NCI-H128 (cell line): ENCODE measurements around the gene B3GAT2.

Source experiments
- DNase-seq: peaks from one replicate; lab custom pipeline; 2025; ENCODE audit not compliant: unreplicated experiment; lab: John Stamatoyannopoulos, UW

Gene B3GAT2

DNA sequence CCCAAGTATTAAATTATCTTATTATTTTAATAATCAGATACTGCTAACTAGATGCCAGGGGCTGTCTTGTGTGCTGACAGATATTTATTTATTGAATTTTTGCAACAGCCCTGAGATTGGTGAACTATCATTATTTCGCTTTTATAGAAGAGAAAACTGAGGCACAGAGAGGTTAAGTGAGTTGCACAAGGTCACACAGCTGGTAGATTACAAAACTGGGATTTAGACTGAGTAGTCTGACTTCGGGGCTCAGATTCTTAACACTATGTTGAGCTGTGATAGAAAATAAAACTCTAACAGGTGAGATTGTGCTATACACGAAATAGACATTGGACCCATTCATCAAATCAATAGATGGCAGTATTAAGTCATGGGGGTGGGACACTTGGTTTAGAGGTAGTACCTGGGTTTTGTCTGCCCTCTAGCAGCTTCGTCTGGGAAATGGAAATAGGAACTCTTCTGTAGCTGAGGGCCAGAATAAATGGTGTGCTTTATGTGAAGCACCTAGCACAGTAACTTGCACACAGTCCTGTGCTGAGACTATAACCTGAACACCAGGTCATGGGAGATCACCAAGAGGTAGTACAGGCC is 113.4 kb downstream of the B3GAT2 start:
- no peak for DNase-seq

DNA sequence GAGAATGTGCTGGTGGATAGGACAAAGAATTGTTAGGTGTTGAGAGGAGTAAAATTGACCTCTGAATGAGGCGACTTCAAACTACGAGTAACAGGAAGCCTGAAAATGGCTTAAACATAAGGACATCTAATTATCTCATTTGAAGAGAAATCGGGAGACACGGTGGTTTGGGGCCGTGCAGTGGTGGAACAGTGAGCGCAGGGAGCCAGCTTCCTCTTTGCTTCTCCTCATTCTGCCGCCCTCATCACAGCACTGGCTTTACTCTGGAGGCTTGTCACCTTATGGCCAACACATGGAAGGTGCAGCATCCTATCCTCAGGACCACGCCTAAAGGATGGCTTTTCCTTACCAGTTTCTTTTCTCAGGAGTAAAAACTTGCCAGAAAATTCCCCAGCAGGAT is 114.3 kb downstream of the B3GAT2 start:
- DNase-seq = no peak

DNA sequence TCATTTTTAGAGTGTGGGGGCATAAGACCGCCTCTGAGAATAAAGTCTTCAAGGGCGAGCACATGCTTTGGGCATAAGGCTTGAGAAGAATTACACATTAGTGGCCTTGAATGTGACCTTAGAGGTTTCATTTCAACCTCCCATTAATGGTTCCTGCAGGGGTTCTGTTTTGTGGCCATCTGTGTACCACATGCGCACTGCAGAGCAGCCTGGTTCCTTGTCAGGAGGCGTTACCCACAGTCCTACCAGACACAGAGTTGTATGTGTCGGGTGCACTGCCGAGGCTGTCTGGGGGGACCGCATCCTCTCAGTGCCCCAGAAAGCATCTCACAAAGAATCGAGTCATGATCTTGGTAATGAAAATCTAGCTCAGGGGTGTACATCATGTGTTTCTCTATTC is 115.7 kb downstream of the B3GAT2 start:
- DNase-seq = no peak

GRCh38 chr6:70839286-70840266 is 117.3 kb downstream of the B3GAT2 start:
- no peak for DNase-seq

DNA sequence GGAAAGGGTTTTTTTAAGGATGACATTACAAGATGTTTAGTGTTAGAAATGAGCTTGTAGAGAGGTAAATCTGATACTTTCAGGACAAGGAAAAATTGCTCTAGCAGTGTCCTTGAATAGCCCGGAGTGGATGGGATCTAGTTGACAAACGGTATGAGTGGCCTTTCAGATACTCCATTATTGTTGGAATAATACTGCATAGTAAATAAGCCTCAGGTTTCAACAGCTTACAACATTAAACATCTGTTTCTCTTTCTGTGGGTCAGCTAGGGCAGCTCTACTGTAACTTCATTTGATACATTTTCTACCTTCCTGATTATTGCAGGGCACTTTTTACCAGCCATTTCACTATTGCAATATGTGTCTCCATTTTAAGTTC is 118.0 kb downstream of the B3GAT2 start:
- no peak for DNase-seq

DNA sequence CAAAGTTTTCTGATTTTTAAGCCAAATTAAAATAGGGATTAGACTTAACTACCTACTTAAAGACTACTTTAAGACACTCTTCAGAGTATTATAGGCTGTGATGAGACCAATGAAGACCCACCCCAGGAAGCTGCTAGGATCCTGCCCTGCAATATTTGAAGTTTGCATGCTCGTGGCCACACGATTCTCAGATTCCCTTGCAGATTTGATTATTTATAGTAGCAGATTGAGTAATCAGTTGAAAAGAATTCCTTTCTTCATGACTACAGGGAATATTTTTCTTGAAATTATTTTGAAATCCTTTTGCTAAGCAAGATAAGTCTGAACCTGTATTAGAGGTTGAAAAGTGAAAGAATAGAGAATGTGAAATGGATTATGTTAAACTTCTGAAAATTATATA is 122.3 kb downstream of the B3GAT2 start:
- DNase-seq = no peak

DNA sequence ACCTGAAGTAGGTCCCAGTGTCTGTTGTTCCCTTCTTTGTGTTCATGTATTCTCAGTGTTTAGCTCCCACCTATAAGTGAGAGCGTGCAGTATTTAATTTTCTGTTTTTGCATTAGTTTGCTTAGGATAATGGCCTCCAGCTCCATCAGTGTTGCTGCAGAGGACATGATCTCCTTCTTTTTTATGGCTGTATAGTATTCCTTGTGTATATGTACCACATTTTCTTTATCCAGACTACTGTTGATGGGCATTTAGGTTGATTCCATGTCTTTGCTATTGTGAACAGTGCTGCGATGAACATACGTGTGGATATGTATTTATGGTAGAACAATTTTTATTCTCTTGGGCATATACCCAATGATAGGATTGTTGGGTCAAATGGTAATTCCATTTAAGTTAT is 125.4 kb downstream of the B3GAT2 start:
- no peak for DNase-seq

- DNase-seq = no peak
Measured at GRCh38 chr6:70823651-70824050, 133.2 kb downstream of the B3GAT2 start.

- no peak for DNase-seq
Measured at GRCh38 chr6:70821751-70822150, 135.1 kb downstream of the B3GAT2 start.

- no peak for DNase-seq
Measured at GRCh38 chr6:70820778-70821177, 136.1 kb downstream of the B3GAT2 start.

GRCh38 chr6:70819646-70820045 is 137.2 kb downstream of the B3GAT2 start:
- no peak for DNase-seq

- DNase-seq = no peak
Measured at GRCh38 chr6:70813885-70814284, 143.0 kb downstream of the B3GAT2 start.

- DNase-seq = no peak
Measured at GRCh38 chr6:70811788-70812187, 145.1 kb downstream of the B3GAT2 start.
